Caco-2 (cell line): ENCODE results near the gene PUM1. TPM values are rescaled to one million over a fixed set of nuclear protein-coding genes. Genes with fewer than 3 reads are reported as not detected.

Experiments used
- Bru-seq: library from RNA; stranded (reverse); fragments of 400-500 nt; gene quantifications from one replicate; lab custom pipeline; 2021; lab: Mats Ljungman, UMichigan
- BruChase-seq, 2 experiments: library from RNA; stranded (reverse); fragments of 400-500 nt; gene quantifications; one replicate each; lab custom pipeline; 2021; lab: Mats Ljungman, UMichigan
- BruUV-seq: library from RNA; stranded (reverse); fragments of 400-500 nt; replicated peaks from 2 replicates; lab custom pipeline; 2021; lab: Mats Ljungman, UMichigan
- CTCF ChIA-PET: fragments of 300-600 bp; sonication (Branson Sonifier 250); formaldehyde crosslinking; loops from one replicate; lab custom pipeline; 2022; ENCODE audit warnings: antibody characterized with exemption; lab: Charles Lee
- POLR2A ChIA-PET: fragments of 300-600 bp; sonication (Branson Sonifier 250); formaldehyde crosslinking; loops from one replicate; lab custom pipeline; 2022; ENCODE audit warnings: antibody characterized with exemption; lab: Charles Lee
- DNase-seq, 2 experiments: peaks; one replicate each; pipeline versions ENCODE4 v3.0.0 to v3.0.0-alpha.2; 2020 to 2022
- H3K27me3 ChIP-seq: replicated peaks from 2 replicates; pipeline ENCODE4 v1.6.0; 2011; ENCODE audit warnings: low read length; ENCODE audit not compliant: control insufficient read depth, insufficient read depth
- H3K36me3 ChIP-seq: 2 replicates; pipeline ENCODE4 v1.5.1; 2011; ENCODE audit warnings: low read length; ENCODE audit not compliant: control insufficient read depth, insufficient read depth
- H3K4me1 ChIP-seq: fragments of 250-450 bp; sonication (Bioruptor Pico); 2 replicates; pipeline ENCODE4 v1.5.1; 2020; ENCODE audit warnings: mild to moderate bottlenecking
- H3K4me3 ChIP-seq: 2 replicates; pipeline ENCODE4 v1.5.1; 2011; ENCODE audit warnings: low read depth, mild to moderate bottlenecking, control low read depth, low read length
- H3K9me3 ChIP-seq: fragments of 250-450 bp; sonication (Bioruptor Pico); 2 replicates; pipeline ENCODE4 v1.5.1; 2020; ENCODE audit warnings: mild to moderate bottlenecking, moderate library complexity
- H3K27ac Mint-ChIP-seq: one replicate; pipeline ENCODE4 v1.8.0; 2022; ENCODE audit warnings: mixed read lengths; ENCODE audit not compliant: unreplicated experiment
- H3K27me3 Mint-ChIP-seq: one replicate; pipeline ENCODE4 v1.8.0; 2022; ENCODE audit warnings: mixed read lengths; ENCODE audit not compliant: insufficient read depth, unreplicated experiment
- H3K36me3 Mint-ChIP-seq: one replicate; pipeline ENCODE4 v1.8.0; 2022; ENCODE audit warnings: mild to moderate bottlenecking, mixed read lengths; ENCODE audit not compliant: insufficient read depth, unreplicated experiment
- H3K4me1 Mint-ChIP-seq: one replicate; pipeline ENCODE4 v1.8.0; 2022; ENCODE audit warnings: low read depth, mixed read lengths; ENCODE audit not compliant: unreplicated experiment
- H3K4me3 Mint-ChIP-seq: one replicate; pipeline ENCODE4 v1.8.0; 2022; ENCODE audit warnings: mild to moderate bottlenecking, moderate library complexity, mixed read lengths; ENCODE audit not compliant: unreplicated experiment
- H3K9me3 Mint-ChIP-seq: one replicate; pipeline ENCODE4 v1.8.0; 2022; ENCODE audit warnings: mixed read lengths; ENCODE audit not compliant: unreplicated experiment
- intact Hi-C: fragments of 100-400 bp; cut with micrococcal nuclease; formaldehyde crosslinking; loops from one replicate; pipeline ENCODE4 v1.10.0; 2022; ENCODE audit not compliant: unreplicated experiment
- long read RNA-seq: library from polyadenylated mRNA; stranded (forward); transcript quantifications from one replicate; pipeline ENCODE4 v2.0.0, GENCODE V29; 2022
- total RNA-seq: library from RNA; stranded (reverse); gene quantifications from 2 replicates; pipeline ENCODE4 v1.2.3, GENCODE V29; 2022
- TF ChIP-seq, protein P1 (sequence below), 2 experiments: fragments of 200-600 bp in 1 of 2; IDR thresholded peaks; 1 replicate in 1 of 2; 2 replicates in 1 of 2; pipeline versions ENCODE4 v1.5.1 to v1.8.0; 2011 to 2022; ENCODE audit warnings: antibody characterized with exemption in 1 of 2, control low read depth in 1 of 2, inconsistent platforms in 1 of 2, low read depth in 1 of 2, low read length in 1 of 2, mild to moderate bottlenecking in 1 of 2, moderate library complexity in 1 of 2; ENCODE audit not compliant: insufficient read depth in 1 of 2, severe bottlenecking in 1 of 2, unreplicated experiment in 1 of 2

The PUM1 gene, protein sequence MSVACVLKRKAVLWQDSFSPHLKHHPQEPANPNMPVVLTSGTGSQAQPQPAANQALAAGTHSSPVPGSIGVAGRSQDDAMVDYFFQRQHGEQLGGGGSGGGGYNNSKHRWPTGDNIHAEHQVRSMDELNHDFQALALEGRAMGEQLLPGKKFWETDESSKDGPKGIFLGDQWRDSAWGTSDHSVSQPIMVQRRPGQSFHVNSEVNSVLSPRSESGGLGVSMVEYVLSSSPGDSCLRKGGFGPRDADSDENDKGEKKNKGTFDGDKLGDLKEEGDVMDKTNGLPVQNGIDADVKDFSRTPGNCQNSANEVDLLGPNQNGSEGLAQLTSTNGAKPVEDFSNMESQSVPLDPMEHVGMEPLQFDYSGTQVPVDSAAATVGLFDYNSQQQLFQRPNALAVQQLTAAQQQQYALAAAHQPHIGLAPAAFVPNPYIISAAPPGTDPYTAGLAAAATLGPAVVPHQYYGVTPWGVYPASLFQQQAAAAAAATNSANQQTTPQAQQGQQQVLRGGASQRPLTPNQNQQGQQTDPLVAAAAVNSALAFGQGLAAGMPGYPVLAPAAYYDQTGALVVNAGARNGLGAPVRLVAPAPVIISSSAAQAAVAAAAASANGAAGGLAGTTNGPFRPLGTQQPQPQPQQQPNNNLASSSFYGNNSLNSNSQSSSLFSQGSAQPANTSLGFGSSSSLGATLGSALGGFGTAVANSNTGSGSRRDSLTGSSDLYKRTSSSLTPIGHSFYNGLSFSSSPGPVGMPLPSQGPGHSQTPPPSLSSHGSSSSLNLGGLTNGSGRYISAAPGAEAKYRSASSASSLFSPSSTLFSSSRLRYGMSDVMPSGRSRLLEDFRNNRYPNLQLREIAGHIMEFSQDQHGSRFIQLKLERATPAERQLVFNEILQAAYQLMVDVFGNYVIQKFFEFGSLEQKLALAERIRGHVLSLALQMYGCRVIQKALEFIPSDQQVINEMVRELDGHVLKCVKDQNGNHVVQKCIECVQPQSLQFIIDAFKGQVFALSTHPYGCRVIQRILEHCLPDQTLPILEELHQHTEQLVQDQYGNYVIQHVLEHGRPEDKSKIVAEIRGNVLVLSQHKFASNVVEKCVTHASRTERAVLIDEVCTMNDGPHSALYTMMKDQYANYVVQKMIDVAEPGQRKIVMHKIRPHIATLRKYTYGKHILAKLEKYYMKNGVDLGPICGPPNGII
- 92.3 and 93.7 TPM in 2 replicates for total RNA-seq
- percentile 90 among the genes with signal in this experiment for Bru-seq, nascent RNA
- BruChase-seq, experiment 1, labeled RNA remaining after a 2-hour chase: percentile 83 among the genes with signal in this experiment
- percentile 81 among the genes with signal in this experiment for BruChase-seq, experiment 2, labeled RNA remaining after a 6-hour chase
- long read RNA-seq, full-length matches to known transcripts: 24 of 95 reads
- long read RNA-seq, partial matches to known transcripts: 15 of 95 reads
- long read RNA-seq, other reads (novel, unspliced or antisense): 56 of 95 reads

DNA sequence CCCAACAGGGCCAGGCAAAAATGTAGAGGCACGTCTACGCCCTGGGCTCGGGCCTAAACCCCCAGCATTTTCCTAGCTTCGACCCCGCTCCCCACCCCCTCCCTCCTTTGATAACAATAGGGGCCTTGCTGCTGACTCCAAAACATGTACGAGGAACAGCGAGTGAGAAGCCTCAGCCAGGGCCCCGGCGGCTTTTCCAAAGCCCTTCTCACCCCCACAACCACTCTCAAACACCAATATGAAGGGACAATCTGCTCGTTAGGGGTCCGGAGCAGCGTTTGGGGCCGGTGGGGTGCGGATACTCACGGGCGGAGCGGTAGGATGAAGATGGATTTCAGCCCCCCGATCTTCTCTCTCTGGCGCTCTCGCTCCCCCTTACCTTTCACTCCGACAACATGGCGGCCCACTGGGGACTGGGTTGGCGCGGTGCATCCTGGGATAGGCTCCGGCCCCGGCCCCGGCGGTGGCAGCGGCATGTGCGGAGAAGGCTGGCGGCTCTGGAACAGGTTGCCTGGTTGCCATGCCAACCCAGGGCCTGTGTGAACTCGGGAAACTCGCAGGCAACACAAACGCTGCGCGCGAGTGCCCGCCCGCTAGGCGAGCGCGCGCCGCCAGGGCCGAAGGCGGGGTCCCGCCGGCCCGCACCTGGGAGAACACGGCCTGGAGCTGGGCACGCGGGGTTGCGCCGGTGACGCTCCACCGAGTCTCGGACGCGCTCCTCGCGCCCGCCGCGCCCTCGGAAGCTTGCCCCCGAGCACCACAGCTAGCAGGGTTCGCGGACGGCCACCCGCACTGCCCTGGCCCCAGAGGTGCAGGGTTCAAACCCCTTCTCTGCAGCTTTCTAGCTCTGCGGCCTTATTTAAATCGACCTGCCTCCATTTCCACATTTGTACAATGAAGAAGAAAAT is at the start of gene PUM1:
Gene PUM1, minus strand, starts transcription at position 408 of the 908 bp plus-strand sequence. CDS start 6,151 bp downstream, outside the sequence.
- DNase-seq: peak; percentile 97 to 98
- Mint-ChIP-seq H3K9me3 (no peaks in the 10 kb centered on the region), H3K36me3 (peaks cover 10% of the 10 kb centered on the region), H3K4me3 (peak within 1 kb of the TSS; percentile 94), H3K4me1 (no peaks in the 10 kb centered on the region), H3K27ac (peak within 1 kb of the TSS; percentile 97), H3K27me3 (no peaks in the 10 kb centered on the region)
- TF ChIP-seq, protein P1, sequence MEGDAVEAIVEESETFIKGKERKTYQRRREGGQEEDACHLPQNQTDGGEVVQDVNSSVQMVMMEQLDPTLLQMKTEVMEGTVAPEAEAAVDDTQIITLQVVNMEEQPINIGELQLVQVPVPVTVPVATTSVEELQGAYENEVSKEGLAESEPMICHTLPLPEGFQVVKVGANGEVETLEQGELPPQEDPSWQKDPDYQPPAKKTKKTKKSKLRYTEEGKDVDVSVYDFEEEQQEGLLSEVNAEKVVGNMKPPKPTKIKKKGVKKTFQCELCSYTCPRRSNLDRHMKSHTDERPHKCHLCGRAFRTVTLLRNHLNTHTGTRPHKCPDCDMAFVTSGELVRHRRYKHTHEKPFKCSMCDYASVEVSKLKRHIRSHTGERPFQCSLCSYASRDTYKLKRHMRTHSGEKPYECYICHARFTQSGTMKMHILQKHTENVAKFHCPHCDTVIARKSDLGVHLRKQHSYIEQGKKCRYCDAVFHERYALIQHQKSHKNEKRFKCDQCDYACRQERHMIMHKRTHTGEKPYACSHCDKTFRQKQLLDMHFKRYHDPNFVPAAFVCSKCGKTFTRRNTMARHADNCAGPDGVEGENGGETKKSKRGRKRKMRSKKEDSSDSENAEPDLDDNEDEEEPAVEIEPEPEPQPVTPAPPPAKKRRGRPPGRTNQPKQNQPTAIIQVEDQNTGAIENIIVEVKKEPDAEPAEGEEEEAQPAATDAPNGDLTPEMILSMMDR (IDR thresholded peaks at IDR 0.05; ENCODE audit: insufficient read depth in 1 of 2, low read depth in 1 of 2, low read length in 1 of 2, severe bottlenecking in 1 of 2, unreplicated experiment in 1 of 2): no peak
- H3K36me3 ChIP-seq: no peaks in the 10 kb centered on the region
- no peaks in the 10 kb centered on the region for H3K27me3 ChIP-seq
- intact Hi-C loops: loop anchor here (1.0 kb wide), 1 partner anchor 90 kb away; no protein-coding TSS in a partner anchor
- ChIA-PET CTCF (no interaction called here), POLR2A (interaction anchor here (0.6 to 1.3 kb wide), 3 partner anchors 46 to 87 kb away, joined by 4 to 7 read pairs (median 6); no protein-coding TSS in a partner anchor)
- H3K4me1 ChIP-seq: peaks cover 15% of the 10 kb centered on the region; the same call in 1 of the 2 replicates
- H3K9me3 ChIP-seq: no peaks in the 10 kb centered on the region
- peak within 1 kb of the TSS; percentile 83 for H3K4me3 ChIP-seq
- BruUV-seq: TSS peak; percentile 65

DNA sequence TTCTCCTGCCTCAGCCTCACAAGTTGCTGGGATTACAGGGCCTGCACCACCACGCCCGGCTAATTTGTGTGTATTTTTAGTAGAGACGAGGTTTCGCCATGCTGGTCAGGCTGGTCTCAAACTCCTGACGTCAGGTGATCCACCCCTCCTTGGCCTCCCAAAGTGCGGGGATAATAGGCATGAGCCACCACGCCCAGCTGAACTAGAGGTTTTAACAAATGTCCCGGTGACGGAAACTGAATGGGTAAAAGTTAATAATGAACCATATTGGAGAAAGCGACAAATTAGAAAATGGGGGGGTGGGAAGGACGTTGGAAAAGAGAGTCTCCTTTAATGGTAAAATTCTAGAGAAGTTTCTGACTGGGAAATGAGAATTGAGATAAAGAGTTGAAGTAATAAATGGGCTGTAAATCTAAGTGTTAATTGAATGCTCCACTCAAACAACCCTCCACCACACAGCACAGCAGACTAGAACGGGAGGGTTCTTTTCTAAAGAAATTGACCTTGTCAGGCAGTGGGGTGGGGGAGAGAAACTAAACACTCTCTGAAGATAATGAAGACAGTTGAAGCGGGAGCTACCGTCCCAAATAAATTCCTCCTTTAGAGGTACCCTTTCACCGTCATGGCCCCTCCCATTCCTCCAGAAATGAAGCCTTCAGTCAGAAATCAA is 46.9 kb upstream of the PUM1 start:
- Histone ChIP-seq H3K4me3 (no peak overlapping the region), H3K4me1 (peaks cover 8% of the 10 kb centered on the region), H3K27me3 (no peaks in the 10 kb centered on the region), H3K9me3 (no peaks in the 10 kb centered on the region), H3K36me3 (no peaks in the 10 kb centered on the region)
- ChIA-PET CTCF (no interaction called here), POLR2A (no interaction called here)
- no peak overlapping the region for H3K27ac Mint-ChIP-seq
- H3K4me3 Mint-ChIP-seq: no peak overlapping the region
- TF ChIP-seq, protein P1 (IDR thresholded peaks at IDR 0.05; ENCODE audit: insufficient read depth in 1 of 2, low read depth in 1 of 2, low read length in 1 of 2, severe bottlenecking in 1 of 2, unreplicated experiment in 1 of 2): no peak
- H3K36me3 Mint-ChIP-seq: no peaks in the 10 kb centered on the region
- DNase-seq: no peak
- intact Hi-C loops: no loop called here
- H3K4me1 Mint-ChIP-seq: peaks cover 6% of the 10 kb centered on the region
- H3K27me3 Mint-ChIP-seq: no peaks in the 10 kb centered on the region
- H3K9me3 Mint-ChIP-seq: no peaks in the 10 kb centered on the region
- no TSS peak for BruUV-seq
